Activated CD8-positive, alpha-beta T cell treated with anti-CD3 and anti-CD28 coated beads, Interleukin-2, amount 10 ng/mL, durations not matched to agents 7 days and 5 days (primary cell): Measurements from ENCODE around the gene TRHDE. TPM values are rescaled to one million over a fixed set of nuclear protein-coding genes. Genes with fewer than 3 reads are reported as not detected.

Experiments
- ATAC-seq: fragments of 150-1000 bp; cut with Tn5 transposase; one replicate; pipeline ENCODE4 v1.10.0; 2021; ENCODE audit warnings: moderate library complexity
- CTCF ChIA-PET: fragments of 350-600 bp; sonication (Branson Sonifier 250); formaldehyde crosslinking; loops from one replicate; lab custom pipeline; 2021; ENCODE audit warnings: antibody characterized with exemption; lab: Charles Lee
- POLR2A ChIA-PET: fragments of 350-600 bp; sonication (Branson Sonifier 250); formaldehyde crosslinking; loops from one replicate; lab custom pipeline; 2021; ENCODE audit warnings: antibody characterized with exemption; lab: Charles Lee
- DNase-seq: peaks from one replicate; pipeline ENCODE4 v3.0.0-alpha.2; 2020
- H3K27ac Mint-ChIP-seq: one replicate; pipeline ENCODE4 v1.8.0; 2021; ENCODE audit warnings: mild to moderate bottlenecking, mixed read lengths
- H3K27me3 Mint-ChIP-seq: one replicate; pipeline ENCODE4 v1.8.0; 2021; ENCODE audit warnings: low read depth, mixed read lengths
- H3K36me3 Mint-ChIP-seq: one replicate; pipeline ENCODE4 v1.8.0; 2021; ENCODE audit warnings: low read depth, mixed read lengths
- H3K4me1 Mint-ChIP-seq: one replicate; pipeline ENCODE4 v1.8.0; 2021; ENCODE audit warnings: low read depth, mixed read lengths
- H3K4me3 Mint-ChIP-seq: one replicate; pipeline ENCODE4 v1.8.0; 2021; ENCODE audit warnings: mild to moderate bottlenecking, mixed read lengths
- H3K9me3 Mint-ChIP-seq: one replicate; pipeline ENCODE4 v1.8.0; 2022; ENCODE audit warnings: mixed read lengths; ENCODE audit not compliant: insufficient read depth
- total RNA-seq, 2 experiments: library from RNA; stranded (reverse); gene quantifications; one replicate each; pipeline ENCODE4 v1.2.3, GENCODE V29; 2021

The TRHDE gene
- total RNA-seq, 2 experiments from 2014 or later: not detected

- Mint-ChIP-seq H3K27ac (no peak overlapping the region), H3K4me1 (no peaks in the 10 kb centered on the region), H3K36me3 (no peaks in the 10 kb centered on the region), H3K4me3 (no peak overlapping the region), H3K9me3 (no peaks in the 10 kb centered on the region), H3K27me3 (no peaks in the 10 kb centered on the region)
- CTCF ChIA-PET: no interaction called here
- no peak for ATAC-seq
- POLR2A ChIA-PET: interaction anchor here (0.6 kb wide), 1 partner anchor 223 kb away, joined by 3 read pairs; no protein-coding TSS in a partner anchor
- DNase-seq: no peak
These were observed 263.2 kb downstream of the TRHDE start for GRCh38 chr12:72535212-72535990.

GRCh38 chr12:72540811-72541210 lies 268.6 kb downstream of the TRHDE start:
- ATAC-seq (no peak), DNase-seq (no peak)
- Mint-ChIP-seq H3K9me3 (no peaks in the 10 kb centered on the region), H3K27ac (no peak overlapping the region), H3K4me3 (no peak overlapping the region), H3K36me3 (no peaks in the 10 kb centered on the region), H3K4me1 (no peaks in the 10 kb centered on the region), H3K27me3 (no peaks in the 10 kb centered on the region)
- ChIA-PET CTCF (no interaction called here), POLR2A (no interaction called here)

- Mint-ChIP-seq H3K36me3 (no peaks in the 10 kb centered on the region), H3K9me3 (no peaks in the 10 kb centered on the region), H3K4me1 (no peaks in the 10 kb centered on the region), H3K27ac (no peak overlapping the region), H3K27me3 (no peaks in the 10 kb centered on the region), H3K4me3 (no peak overlapping the region)
- ChIA-PET POLR2A (no interaction called here), CTCF (no interaction called here)
- DNase-seq (no peak), ATAC-seq (no peak)
These were observed 271.8 kb downstream of the TRHDE start for GRCh38 chr12:72543777-72544467.

DNA sequence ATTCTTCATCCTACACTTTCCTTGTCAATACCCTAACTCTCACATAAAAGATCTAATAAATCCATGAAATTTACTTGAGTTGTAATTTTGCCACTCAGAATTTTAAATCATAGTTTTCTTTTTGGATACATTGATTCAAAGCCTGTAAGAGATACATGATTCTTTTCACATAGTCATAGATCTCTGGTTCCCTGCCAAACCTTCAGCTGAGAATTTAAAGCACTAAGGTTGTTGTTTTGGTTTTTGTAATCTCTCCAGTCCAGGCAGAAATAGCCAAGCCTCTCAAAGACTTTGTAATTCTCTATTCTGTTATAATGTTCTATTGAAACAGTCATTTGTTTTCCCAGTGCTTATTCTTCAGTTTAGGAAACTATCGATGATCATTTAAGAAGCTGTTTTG lies 273.9 kb downstream of the TRHDE start:
- Mint-ChIP-seq H3K4me3 (no peak overlapping the region), H3K36me3 (no peaks in the 10 kb centered on the region), H3K27ac (no peak overlapping the region), H3K9me3 (no peaks in the 10 kb centered on the region), H3K4me1 (no peaks in the 10 kb centered on the region), H3K27me3 (no peaks in the 10 kb centered on the region)
- CTCF ChIA-PET: no interaction called here
- no peak for ATAC-seq
- POLR2A ChIA-PET: no interaction called here
- DNase-seq: no peak

- no peak for ATAC-seq
- POLR2A ChIA-PET: no interaction called here
These were observed 275.4 kb downstream of the TRHDE start for GRCh38 chr12:72547573-72547972.

DNA sequence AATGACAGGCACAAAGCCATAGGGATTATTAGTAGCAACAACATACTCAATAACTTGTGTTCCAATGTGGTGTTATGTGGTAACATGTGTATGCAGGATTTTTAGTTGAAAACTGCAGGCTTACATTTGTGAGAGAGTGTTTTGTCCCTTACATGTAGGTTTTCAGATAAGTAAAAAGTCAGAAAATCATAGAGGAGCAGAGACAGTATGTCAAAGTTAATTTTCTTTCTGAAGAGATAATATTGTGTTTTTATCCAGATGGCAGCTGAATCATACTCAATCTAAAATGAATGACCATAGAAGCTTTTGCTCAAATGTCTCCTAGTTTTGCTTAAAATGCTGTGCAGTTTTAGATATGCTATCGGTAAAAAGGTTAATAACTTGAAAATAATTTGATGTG lies 277.0 kb downstream of the TRHDE start:
- no peaks in the 10 kb centered on the region for H3K27me3 Mint-ChIP-seq
- POLR2A ChIA-PET: no interaction called here
- H3K9me3 Mint-ChIP-seq: no peaks in the 10 kb centered on the region
- no peak overlapping the region for H3K27ac Mint-ChIP-seq
- no peaks in the 10 kb centered on the region for H3K36me3 Mint-ChIP-seq
- DNase-seq (no peak), ATAC-seq (no peak)
- CTCF ChIA-PET: no interaction called here
- no peaks in the 10 kb centered on the region for H3K4me1 Mint-ChIP-seq
- H3K4me3 Mint-ChIP-seq: no peak overlapping the region

More at GRCh38 chr12:72547573-72547972, 275.4 kb downstream of the TRHDE start:
- no peak overlapping the region for H3K27ac Mint-ChIP-seq
- H3K4me1 Mint-ChIP-seq: no peaks in the 10 kb centered on the region
- no peak overlapping the region for H3K4me3 Mint-ChIP-seq
- no peaks in the 10 kb centered on the region for H3K27me3 Mint-ChIP-seq
- no peaks in the 10 kb centered on the region for H3K9me3 Mint-ChIP-seq
- H3K36me3 Mint-ChIP-seq: no peaks in the 10 kb centered on the region
- CTCF ChIA-PET: no interaction called here
- no peak for DNase-seq

- Mint-ChIP-seq H3K4me1 (no peaks in the 10 kb centered on the region), H3K36me3 (no peaks in the 10 kb centered on the region), H3K27ac (no peak overlapping the region), H3K4me3 (no peak overlapping the region), H3K27me3 (no peaks in the 10 kb centered on the region), H3K9me3 (peaks cover 8% of the 10 kb centered on the region)
- DNase-seq (no peak), ATAC-seq (no peak)
- ChIA-PET POLR2A (no interaction called here), CTCF (no interaction called here)
These were observed 288.0 kb downstream of the TRHDE start for GRCh38 chr12:72560003-72560769.

- ATAC-seq (no peak), DNase-seq (no peak)
- H3K27me3 Mint-ChIP-seq: no peaks in the 10 kb centered on the region
- POLR2A ChIA-PET: no interaction called here
- H3K36me3 Mint-ChIP-seq: no peaks in the 10 kb centered on the region
- CTCF ChIA-PET: no interaction called here
- H3K4me1 Mint-ChIP-seq: no peaks in the 10 kb centered on the region
- H3K4me3 Mint-ChIP-seq: no peak overlapping the region
- no peak overlapping the region for H3K27ac Mint-ChIP-seq
- peaks cover 4% of the 10 kb centered on the region for H3K9me3 Mint-ChIP-seq
These were observed 298.4 kb downstream of the TRHDE start for GRCh38 chr12:72570601-72571000.

DNA sequence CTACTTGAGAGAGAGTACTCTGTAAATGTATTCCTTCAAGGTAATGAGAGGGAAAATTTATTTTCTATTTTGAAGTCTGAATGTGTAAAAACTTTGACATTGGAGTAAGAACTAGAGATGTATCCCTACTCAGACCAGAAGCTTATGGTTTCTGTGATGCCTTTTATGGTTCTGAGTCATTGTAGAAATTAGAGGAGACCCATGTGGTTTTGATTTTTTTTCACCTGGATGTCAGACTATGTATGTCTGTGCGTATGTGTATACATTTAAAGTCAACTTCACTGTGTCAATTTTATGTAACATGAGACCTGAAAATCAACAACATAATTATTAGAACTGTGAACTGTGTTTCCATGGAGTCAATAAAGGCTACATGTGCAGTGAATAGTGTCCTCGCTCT lies 302.0 kb downstream of the TRHDE start:
- no peaks in the 10 kb centered on the region for H3K4me1 Mint-ChIP-seq
- no peaks in the 10 kb centered on the region for H3K27me3 Mint-ChIP-seq
- H3K4me3 Mint-ChIP-seq: no peak overlapping the region
- peaks cover 4% of the 10 kb centered on the region for H3K9me3 Mint-ChIP-seq
- POLR2A ChIA-PET: no interaction called here
- no peaks in the 10 kb centered on the region for H3K36me3 Mint-ChIP-seq
- no peak for ATAC-seq
- no peak for DNase-seq
- H3K27ac Mint-ChIP-seq: no peak overlapping the region
- CTCF ChIA-PET: no interaction called here

- Mint-ChIP-seq H3K4me3 (no peak overlapping the region), H3K27me3 (no peaks in the 10 kb centered on the region), H3K4me1 (no peaks in the 10 kb centered on the region), H3K27ac (no peak overlapping the region), H3K9me3 (peaks cover 6% of the 10 kb centered on the region), H3K36me3 (no peaks in the 10 kb centered on the region)
- ChIA-PET CTCF (no interaction called here), POLR2A (no interaction called here)
- ATAC-seq (no peak), DNase-seq (no peak)
These were observed 306.2 kb downstream of the TRHDE start for GRCh38 chr12:72578327-72578726.

- DNase-seq: no peak
- no peaks in the 10 kb centered on the region for H3K4me1 Mint-ChIP-seq
- no peak overlapping the region for H3K4me3 Mint-ChIP-seq
- no peak overlapping the region for H3K27ac Mint-ChIP-seq
- H3K9me3 Mint-ChIP-seq: peaks cover 10% of the 10 kb centered on the region
- ChIA-PET CTCF (no interaction called here), POLR2A (no interaction called here)
- no peaks in the 10 kb centered on the region for H3K36me3 Mint-ChIP-seq
- ATAC-seq: no peak
- no peaks in the 10 kb centered on the region for H3K27me3 Mint-ChIP-seq
These were observed 314.3 kb downstream of the TRHDE start for GRCh38 chr12:72586456-72586855.

DNA sequence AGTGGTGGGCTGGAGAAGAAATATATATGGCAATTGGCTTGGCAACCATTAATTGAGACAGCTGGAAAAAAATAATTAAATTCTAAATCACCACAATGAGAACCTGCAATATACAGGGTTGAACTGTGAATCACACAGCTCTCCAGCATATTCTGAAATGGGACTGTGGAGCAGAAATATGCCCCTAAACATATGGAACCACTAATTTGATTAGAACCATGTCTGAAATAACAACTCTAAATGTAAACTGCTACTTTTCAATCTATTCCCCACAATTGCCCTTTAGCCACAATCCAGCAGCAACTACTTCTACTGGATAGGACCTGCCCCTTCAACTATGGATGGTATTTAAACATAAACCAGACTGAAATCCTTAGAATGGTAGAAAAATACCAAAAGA lies 330.4 kb downstream of the TRHDE start:
- POLR2A ChIA-PET: no interaction called here
- Mint-ChIP-seq H3K27me3 (no peaks in the 10 kb centered on the region), H3K9me3 (peaks cover 18% of the 10 kb centered on the region), H3K4me3 (no peak overlapping the region), H3K4me1 (no peaks in the 10 kb centered on the region), H3K36me3 (no peaks in the 10 kb centered on the region), H3K27ac (no peak overlapping the region)
- ATAC-seq: no peak
- no peak for DNase-seq
- CTCF ChIA-PET: no interaction called here
